NCI-H2196 (cell line): ENCODE data around the gene SMDT1.
"Not testable (repeated sequence)": the region's sequence is repeated elsewhere in the genome, so short reads cannot be mapped to it uniquely, and the experiment has no call there.

Source experiments
- DNase-seq: peaks from one replicate; lab custom pipeline; 2025; ENCODE audit not compliant: unreplicated experiment; lab: John Stamatoyannopoulos, UW

SMDT1 gene

DNA sequence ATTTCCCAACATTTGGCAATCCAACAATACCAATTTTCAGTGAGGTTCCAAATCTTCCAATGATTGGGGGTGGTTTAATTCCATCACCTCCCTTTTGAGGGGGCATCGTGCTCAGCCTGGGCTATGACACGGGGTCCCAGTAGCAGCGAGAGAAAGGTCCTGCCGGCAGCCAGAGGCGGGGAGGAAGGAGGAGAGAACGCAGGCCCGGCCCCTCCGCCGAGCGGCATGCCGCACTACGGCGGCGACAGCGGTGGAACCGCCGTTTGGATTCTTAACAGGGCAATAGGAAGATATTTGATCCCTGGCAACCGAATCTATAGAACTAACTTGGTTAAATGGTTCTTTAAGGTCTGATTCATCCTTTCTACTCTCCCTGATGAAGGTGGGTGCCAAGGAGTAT is 29.3 kb downstream of the SMDT1 start:
- DNase-seq, result no peak

DNA sequence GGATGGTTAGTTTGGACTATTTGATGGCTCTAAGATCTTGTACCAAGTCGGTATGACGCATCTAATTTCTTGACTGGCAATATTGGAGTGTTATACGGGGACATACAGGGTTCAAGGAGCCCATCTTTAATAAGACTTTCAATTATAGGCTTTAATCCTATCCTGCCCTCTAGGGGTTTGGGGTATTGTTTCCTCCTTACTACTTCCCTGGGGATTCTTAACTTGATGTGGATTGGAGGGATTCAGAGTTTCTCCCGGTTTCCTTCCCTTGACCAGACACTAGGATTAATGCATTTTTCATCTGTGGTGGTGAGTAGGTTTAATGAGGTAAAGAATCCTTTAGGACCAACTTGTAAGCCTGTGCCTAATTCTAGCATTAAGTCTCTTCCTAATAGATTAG is 32.3 kb downstream of the SMDT1 start:
- DNase-seq, result no peak

DNA sequence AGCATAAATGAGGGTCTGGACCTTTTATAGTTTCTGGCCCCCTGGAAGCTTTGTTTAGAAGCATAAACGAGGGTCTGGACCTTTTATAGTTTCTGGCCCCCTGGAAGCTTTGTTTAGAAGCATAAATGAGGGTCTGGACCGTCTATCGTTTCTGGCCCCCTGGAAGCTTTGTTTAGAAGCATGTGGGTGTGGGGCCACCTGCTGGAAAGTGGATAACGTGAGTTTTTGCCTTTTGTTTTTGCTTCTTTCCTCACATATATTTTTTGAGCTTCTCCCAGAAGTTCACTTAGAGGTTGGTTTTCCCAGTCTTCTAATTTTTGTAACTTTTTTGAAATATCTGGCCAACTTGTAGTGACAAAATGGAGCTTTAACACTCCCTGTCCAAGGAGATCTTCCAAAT is 33.3 kb downstream of the SMDT1 start:
- not testable (repeated sequence) for DNase-seq

DNA sequence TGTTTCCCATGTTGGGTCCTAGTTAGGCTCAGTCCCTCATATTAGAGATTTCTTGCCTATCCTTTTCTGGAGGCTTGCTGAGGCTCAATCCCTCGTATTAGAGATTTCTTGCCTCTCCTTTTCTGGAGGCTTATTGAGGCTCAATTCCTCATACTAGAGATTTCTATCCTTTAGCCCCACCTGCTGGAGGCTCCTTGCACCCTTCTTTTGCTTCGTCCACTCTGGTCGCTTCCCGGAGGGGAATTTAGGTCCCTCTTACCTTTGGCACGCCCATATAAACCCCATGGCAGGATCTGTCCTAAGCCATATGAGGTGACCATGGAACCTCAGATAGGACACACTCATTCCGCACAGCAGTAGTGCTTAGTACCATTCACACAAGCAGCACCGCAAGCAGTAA is 35.2 kb downstream of the SMDT1 start:
- no peak for DNase-seq

DNA sequence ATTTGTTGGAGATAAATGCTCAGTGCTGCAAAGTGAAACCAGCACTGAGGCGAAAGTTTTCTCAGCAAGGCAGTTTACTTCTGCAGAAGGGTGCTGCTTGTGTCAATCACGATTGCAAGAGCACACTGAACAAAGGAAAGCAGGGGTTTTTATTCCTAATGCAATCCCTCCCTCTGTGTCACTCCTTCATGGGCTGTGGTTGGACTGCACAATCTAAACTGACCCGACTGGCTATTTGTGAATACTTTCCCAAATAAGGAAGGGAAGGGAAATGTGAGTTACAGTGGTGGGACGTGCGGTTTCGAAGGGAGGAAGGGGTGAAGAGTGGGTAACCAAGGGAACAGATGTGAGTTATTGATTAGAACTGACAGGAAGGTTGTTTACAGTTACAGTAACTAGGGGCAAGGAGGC is 35.9 kb downstream of the SMDT1 start:
- not testable (repeated sequence) for DNase-seq

DNA sequence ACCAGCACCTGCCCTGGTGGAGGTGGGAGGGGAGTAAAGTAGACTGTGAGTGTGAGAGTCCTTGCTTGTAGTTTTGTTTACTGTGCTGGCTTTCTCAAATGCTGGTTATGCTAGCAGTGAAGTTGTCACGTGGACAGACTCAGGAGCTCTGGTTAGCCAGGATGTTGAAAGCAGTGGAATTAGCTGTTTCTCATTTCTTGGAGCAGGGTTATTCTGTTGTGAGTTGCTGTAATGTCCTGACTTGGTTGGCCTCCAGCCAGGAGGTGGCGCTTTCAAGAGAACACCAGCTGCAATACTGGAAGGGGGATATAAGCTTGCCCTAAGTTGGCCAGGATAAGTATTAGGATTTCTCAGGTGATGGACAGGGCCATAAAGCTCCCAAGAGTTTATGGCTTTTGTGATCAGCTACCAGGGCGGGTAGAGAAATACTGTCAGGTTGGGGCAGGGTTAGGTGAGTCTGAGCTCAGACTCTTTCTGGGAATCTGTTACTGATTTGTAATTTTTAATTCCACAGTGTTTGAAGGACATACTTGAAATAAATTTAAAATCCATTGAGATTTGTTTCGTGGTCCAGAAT is 37.4 kb downstream of the SMDT1 start:
- DNase-seq, result no peak

DNA sequence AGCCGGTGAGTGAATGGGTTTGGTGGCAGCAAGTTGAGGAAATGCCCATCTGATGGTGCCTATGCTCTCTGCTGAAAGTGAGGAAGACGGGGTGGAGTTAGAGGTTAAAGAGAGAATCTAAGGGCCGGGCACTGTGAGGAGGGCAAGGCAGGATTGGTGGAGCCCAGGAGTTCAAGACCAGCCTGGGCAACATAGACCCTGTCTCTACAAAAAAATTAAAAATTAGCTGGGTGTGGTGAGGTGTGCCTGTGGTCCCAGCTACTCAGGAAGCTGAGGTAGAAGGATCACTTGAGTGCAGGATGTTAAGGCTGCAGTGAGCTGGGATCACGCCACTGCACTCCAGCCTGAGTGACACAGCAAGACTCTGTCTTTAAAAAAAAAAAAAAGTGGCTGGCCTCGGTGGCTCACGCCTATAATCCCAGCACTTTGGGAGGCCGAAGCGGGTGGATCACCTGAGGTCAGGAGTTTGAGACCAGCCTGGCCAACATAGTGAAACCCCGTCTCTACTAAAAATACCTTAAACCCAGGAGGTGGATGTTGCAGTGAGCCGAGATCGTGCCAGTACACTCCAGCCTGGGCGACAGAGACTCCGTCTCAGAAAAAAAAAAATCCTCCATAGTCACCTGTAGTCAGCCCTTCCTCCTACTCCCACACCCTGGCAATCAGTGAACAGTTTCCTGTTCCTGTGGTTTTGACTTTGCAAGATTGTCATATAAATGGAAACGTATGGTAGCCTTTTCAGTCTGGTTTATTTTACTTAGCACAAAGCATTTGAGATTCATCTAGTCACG is 40.9 kb downstream of the SMDT1 start:
- not testable (repeated sequence) for DNase-seq

DNA sequence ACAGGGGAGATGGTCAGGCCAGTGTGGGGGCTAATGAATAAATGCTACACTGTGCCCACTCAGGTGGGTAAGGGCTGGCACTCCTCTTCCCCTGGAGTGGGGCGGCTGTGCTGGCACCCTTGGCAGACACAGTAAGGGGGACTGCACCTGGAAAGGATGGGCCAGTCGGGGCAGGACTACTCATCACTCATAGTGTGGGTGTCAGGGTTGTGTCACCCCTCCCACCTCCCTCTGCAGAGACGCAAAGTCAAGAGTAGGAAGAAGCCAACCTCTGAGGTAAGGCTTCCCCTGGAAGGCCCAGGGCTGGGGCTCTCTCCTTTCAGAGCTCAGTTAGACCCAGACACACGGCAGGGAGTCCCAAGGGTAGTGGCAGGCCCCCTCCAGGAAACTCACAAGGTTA is 44.0 kb downstream of the SMDT1 start:
- not testable (repeated sequence) for DNase-seq

DNA sequence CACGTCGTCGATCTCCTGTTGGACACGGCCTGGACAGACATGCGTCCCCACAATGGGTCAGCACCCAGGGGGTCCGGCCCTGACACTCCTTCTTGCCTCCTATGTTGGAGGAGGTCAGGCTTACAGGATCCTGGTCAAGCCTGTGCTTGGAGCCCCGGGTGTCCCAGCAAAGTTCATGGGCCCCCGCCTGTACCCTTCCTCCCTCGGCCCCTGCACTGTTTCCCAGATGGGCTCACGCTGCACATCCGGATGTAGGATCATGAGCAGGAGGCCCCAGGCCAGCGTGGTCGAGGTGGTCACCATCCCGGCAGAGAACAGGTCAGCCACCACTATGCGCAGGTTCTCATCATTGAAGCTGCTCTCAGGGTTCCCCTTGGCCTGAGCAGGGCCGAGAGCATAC is 48.1 kb downstream of the SMDT1 start:
- no peak for DNase-seq

DNA sequence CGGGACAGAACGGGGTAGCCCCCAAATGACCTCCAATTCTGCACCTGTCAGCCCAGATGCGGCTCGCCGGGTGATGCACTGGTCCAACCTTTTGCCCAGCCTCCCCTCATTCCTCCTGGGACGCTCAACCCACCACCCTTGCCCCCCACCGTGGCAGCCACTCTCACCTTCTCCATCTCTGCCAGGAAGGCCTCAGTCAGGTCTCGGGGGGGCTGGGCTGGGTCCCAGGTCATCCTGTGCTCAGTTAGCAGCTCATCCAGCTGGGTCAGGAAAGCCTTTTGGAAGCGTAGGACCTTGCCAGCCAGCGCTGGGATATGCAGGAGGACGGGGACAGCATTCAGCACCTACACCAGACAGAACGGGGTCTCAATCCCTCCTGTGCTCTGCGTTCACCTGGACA is 48.5 kb downstream of the SMDT1 start:
- DNase-seq, result not testable (repeated sequence)

DNA sequence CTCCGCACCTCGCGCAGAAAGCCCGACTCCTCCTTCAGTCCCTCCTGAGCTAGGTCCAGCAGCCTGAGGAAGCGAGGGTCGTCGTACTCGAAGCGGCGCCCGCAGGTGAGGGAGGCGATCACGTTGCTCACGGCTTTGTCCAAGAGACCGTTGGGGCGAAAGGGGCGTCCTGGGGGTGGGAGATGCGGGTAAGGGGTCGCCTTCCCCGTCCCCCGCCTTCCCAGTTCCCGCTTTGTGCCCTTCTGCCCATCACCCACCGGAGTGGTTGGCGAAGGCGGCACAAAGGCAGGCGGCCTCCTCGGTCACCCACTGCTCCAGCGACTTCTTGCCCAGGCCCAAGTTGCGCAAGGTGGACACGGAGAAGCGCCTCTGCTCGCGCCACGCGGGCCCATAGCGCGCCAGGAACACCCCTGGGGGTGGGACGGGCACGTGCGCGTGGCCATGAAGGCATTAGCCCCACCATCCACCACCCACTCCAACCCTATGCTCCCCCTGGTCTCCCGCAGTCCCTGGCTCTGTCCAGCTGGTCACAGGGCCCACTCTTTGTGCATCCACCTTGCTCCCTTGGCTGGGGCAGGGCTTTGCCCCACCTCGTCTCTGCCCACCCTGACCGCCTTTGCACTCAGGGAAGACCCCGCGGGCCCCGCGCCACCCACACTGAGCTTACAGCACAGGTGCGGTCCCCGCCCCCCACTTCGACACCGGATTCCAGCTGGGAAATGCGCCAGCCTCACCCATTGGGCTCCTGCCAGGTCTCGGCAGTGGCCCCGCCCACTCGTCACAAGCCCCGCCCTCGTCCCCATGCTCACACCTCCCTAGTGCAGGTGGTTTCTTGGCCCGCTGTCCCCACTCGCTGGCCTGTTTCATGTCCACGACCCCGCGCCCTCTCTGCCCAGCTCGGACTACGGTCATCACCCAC is 49.5 kb downstream of the SMDT1 start:
- DNase-seq, result peak; percentile 46

DNA sequence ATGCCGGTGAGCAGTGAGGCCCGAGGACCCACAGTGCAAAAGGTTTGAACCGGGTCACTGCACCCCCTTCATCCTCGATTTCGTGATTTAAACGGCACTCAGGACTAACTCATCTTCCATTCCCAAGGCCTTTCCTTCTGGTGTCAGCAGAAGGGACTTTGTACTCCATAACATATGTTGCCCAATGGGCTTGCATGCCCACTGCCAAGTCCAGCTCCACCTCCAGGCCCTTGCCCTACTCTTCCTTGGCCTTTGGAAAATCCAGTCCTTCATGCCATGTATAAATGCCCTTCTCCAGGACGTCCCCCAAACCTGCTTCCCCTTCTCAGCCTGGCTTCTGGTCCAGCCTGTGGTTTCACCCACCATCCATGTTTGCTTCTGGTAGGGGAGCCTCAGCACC is 50.7 kb downstream of the SMDT1 start:
- not testable (repeated sequence) for DNase-seq

DNA sequence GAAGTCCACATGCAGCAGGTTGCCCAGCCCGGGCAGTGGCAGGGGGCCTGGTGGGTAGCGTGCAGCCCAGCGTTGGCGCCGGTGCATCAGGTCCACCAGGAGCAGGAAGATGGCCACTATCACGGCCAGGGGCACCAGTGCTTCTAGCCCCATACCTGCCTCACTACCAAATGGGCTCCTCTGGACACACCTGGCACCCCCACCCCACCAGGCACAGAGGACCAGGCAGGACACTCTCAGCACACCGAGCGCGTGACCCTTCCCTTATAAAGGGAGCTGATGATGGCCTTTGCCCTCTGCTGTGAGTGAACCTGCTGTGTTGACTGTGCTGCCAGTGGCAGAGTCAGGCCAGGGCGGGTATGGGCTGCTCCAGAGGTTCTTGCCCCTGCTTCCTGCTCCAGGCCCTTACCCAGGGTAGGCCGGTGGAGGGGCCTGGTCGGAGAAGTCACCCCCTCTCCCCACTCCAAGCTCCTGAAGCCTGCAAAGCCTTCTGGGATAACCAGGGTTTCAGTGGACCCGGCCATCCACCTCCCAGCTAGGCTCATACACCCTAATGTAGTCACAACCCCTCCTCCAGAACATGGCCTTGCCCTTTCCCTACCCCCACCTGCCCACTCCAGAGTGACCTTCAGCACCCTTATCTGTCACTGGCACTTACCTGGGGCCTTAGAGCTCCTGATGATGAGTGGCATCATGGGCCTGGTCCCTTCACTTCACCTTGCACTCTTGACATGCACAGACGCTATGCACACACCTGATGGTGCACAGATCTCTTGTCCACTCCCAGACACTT is 51.3 kb downstream of the SMDT1 start, which contains the start of gene CYP2D6:
CYP2D6 (minus strand) TSS at position 172 of the 793 bp plus-strand sequence; CDS start at position 153, 19 bp downstream.
- not testable (repeated sequence) for DNase-seq

DNA sequence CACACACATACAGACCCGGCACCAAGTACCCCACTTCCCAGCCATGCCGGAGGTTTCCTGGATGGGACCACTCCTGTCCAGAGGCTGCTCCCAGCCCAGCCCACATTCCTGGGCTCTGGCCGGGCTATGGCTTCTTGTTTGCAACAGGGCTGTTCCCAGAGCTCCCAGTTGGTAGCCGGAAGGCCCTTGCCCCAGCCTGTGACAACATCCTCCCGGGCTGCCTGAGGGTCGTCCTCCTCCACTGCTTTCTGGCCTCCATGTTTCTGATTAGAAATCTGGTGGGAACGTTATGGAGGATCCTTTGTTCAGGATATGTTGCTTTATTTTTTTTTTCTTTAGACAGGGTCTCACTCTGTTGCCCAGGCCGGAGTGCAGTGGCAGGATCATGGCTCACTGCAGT is 52.1 kb downstream of the SMDT1 start:
- DNase-seq, result no peak

DNA sequence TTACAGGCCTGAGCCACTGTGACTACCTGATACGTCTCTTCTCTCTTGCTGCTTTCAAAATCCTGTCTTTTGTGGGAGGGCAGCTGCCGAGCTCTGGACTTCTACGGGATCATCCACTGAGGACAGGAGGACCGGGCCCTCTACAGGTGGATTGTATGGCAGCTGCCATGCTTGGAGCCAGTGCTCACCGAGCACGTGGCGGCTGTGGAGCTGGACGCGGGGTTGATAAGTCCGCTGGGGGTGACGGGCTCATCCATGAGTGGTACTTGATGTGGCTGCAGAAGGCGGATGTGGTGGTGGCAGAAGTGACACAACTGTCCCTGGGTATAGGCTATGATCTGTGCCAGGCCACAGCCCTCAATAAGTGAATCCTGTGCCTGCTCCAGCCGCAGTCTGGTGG is 53.0 kb downstream of the SMDT1 start:
- no peak for DNase-seq
